NB4 (cell line): ENCODE data around the gene ST6GALNAC2.
A peak's percentile ranks its signal among the peaks of the same experiment; 100 is the strongest.
"Not testable (repeated sequence)": the region's sequence is repeated elsewhere in the genome, so short reads cannot be mapped to it uniquely, and the experiment has no call there.

Experiments
- DNase-seq: peaks from one replicate; pipeline ENCODE4 v3.0.0; 2010; ENCODE audit warnings: low read depth
- H3K4me3 ChIP-seq: one replicate; pipeline ENCODE4 v1.5.1; 2011; ENCODE audit warnings: mild to moderate bottlenecking, low read depth, low read length, moderate library complexity
- CTCF ChIP-seq: IDR thresholded peaks from one replicate; pipeline ENCODE4 v1.5.1; 2012; ENCODE audit warnings: low read depth, low read length
- MAX ChIP-seq: IDR thresholded peaks from 2 replicates; pipeline ENCODE4 v1.6.1; 2011; ENCODE audit warnings: low read depth, low read length
- MYC ChIP-seq: IDR thresholded peaks from 2 replicates; pipeline ENCODE4 v1.6.1; 2011; ENCODE audit warnings: low read depth, low read length
- POLR2A ChIP-seq: IDR thresholded peaks from 2 replicates; pipeline ENCODE4 v1.6.1; 2011; ENCODE audit warnings: mild to moderate bottlenecking; ENCODE audit not compliant: insufficient read length; ENCODE audit errors: extremely low read depth

Gene ST6GALNAC2

GRCh38 chr17:76568811-76569221 lies 16.8 kb downstream of the ST6GALNAC2 start:
- H3K4me3 ChIP-seq, result no peak overlapping the region
- DNase-seq, result no peak
- no peak for TF ChIP-seq MAX
- TF ChIP-seq MYC, result no peak
- TF ChIP-seq CTCF, result no peak
- no peak for TF ChIP-seq POLR2A

- H3K4me3 ChIP-seq, result no peak overlapping the region
- DNase-seq, result peak; percentile 62
- TF ChIP-seq POLR2A (no peak), MYC (no peak), CTCF (no peak)
These were observed 17.8 kb downstream of the ST6GALNAC2 start for GRCh38 chr17:76567634-76568432.

GRCh38 chr17:76566988-76567431 lies 18.6 kb downstream of the ST6GALNAC2 start:
- no peak overlapping the region for H3K4me3 ChIP-seq
- DNase-seq, result no peak
- TF ChIP-seq CTCF, result no peak
- no peak for TF ChIP-seq MAX
- no peak for TF ChIP-seq POLR2A
- TF ChIP-seq MYC, result no peak

- no peak overlapping the region for H3K4me3 ChIP-seq
- no peak for TF ChIP-seq MAX
- no peak for TF ChIP-seq POLR2A
- no peak for TF ChIP-seq CTCF
- no peak for TF ChIP-seq MYC
- no peak for DNase-seq
These were observed 19.1 kb downstream of the ST6GALNAC2 start for GRCh38 chr17:76566613-76566943.

- DNase-seq, result peak; percentile 33
- no peak for TF ChIP-seq CTCF
- peak; percentile 2 for TF ChIP-seq POLR2A
- no peak for TF ChIP-seq MYC
- TF ChIP-seq MAX, result no peak
- no peak overlapping the region for H3K4me3 ChIP-seq
These were observed 19.7 kb downstream of the ST6GALNAC2 start for GRCh38 chr17:76565728-76566612.

GRCh38 chr17:76564991-76565727 lies 20.5 kb downstream of the ST6GALNAC2 start:
- not testable (repeated sequence) for H3K4me3 ChIP-seq
- DNase-seq, result peak; percentile 23

GRCh38 chr17:76563359-76563758 lies 22.3 kb downstream of the ST6GALNAC2 start:
- not testable (repeated sequence) for H3K4me3 ChIP-seq, DNase-seq
